HG03565 (cell line): Measurements from ENCODE around the gene PTGIR.

Experiments used
- ATAC-seq: cut with Tn5 transposase; IDR thresholded peaks from one replicate; pipeline ENCODE4 v1.9.1; 2021; ENCODE audit warnings: mild to moderate bottlenecking, moderate library complexity; ENCODE audit not compliant: unreplicated experiment

PTGIR gene

GRCh38 chr19:46601318-46602224, 23.3 kb downstream of the PTGIR start, which contains the start of gene CALM3:
Gene CALM3 (plus strand): TSS chr19:46601330. CDS start chr19:46601435, 105 bp downstream.
- no peak for ATAC-seq

GRCh38 chr19:46600384-46601317, 24.2 kb downstream of the PTGIR start:
- ATAC-seq: peak; percentile 83

- no peak for ATAC-seq
Observed at GRCh38 chr19:46599716-46600373, 25.0 kb downstream of the PTGIR start.

GRCh38 chr19:46598372-46598917, 26.4 kb downstream of the PTGIR start:
- no peak for ATAC-seq

- no peak for ATAC-seq
Observed at GRCh38 chr19:46596008-46596407, 28.9 kb downstream of the PTGIR start.

GRCh38 chr19:46591870-46592269, 33.0 kb downstream of the PTGIR start:
- ATAC-seq: no peak

GRCh38 chr19:46591254-46591653, 33.6 kb downstream of the PTGIR start:
- no peak for ATAC-seq

- no peak for ATAC-seq
Observed at GRCh38 chr19:46587861-46588260, 37.0 kb downstream of the PTGIR start.

GRCh38 chr19:46586294-46586693, 38.6 kb downstream of the PTGIR start:
- ATAC-seq: no peak

- no peak for ATAC-seq
Observed at GRCh38 chr19:46585539-46585938, 39.4 kb downstream of the PTGIR start.

GRCh38 chr19:46580247-46580646, 44.6 kb downstream of the PTGIR start:
- no peak for ATAC-seq

- no peak for ATAC-seq
Observed at GRCh38 chr19:46579361-46579879, 45.5 kb downstream of the PTGIR start.

- no peak for ATAC-seq
Observed at GRCh38 chr19:46578450-46578849, 46.4 kb downstream of the PTGIR start.

- ATAC-seq: no peak
Observed at GRCh38 chr19:46574533-46574932, 50.4 kb downstream of the PTGIR start.

GRCh38 chr19:46573679-46574498, 51.0 kb downstream of the PTGIR start:
- no peak for ATAC-seq

- no peak for ATAC-seq
Observed at GRCh38 chr19:46571495-46571894, 53.4 kb downstream of the PTGIR start.
